GM19238 (cell line): Measurements from ENCODE around the gene SCARB1.

Source experiments
- DNase-seq: peaks from one replicate; pipeline ENCODE4 v3.0.0; 2011; ENCODE audit warnings: low spot score; ENCODE audit not compliant: insufficient read length

The SCARB1 gene

GRCh38 chr12:124776125-124776513, 87.5 kb downstream of the SCARB1 start:
- DNase-seq, result no peak

- DNase-seq, result peak; percentile 61
Measured at GRCh38 chr12:124774462-124775167, 89.0 kb downstream of the SCARB1 start.

- DNase-seq, result peak; percentile 61
Measured at GRCh38 chr12:124774054-124774461, 89.6 kb downstream of the SCARB1 start.

DNA sequence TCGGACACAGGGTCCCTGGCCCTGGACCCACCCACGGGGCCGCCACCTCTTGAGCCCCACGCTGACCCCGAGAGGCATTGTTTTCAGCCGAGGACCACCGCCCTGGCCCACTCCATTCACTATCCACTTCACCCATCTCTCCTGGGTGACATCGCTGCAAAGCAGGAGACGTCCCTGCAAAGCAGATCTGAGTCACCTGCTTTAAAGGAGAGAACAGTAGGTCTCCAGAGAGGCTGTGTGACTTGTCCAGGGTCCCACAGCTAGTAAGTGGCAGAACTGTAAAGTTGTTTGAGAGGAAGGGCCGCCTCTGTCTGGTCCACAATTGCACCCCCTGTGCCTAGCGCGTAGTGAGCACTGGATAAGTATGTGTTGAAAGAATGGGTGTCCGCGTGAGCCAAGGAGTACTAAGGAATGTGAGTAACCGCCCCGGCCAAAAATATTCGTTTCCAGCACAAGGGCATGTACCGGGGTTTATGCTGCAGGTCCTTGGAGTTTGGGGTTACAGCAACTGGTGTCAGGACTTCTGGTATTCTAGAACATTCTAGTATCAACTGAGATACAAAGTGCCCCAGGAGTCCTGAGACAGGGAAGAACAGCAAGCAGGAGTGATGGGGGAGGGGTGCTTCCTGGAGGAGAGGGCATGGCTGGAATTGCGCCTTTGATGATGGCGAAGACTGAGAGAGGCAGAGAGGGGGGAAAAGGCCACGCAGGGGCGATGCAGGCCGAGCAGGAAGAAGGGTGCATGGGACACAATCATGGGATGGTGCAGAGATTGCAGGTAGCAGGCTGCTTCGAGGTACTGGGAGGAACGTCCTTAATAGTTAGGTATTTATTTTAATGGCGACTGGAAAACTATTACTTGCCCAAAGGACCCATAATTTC, 91.1 kb downstream of the SCARB1 start:
- no peak for DNase-seq

GRCh38 chr12:124771462-124772288, 92.0 kb downstream of the SCARB1 start:
- peak; percentile 60 for DNase-seq

GRCh38 chr12:124770728-124771127, 92.9 kb downstream of the SCARB1 start:
- no peak for DNase-seq

GRCh38 chr12:124769881-124770512, 93.7 kb downstream of the SCARB1 start:
- DNase-seq, result no peak

GRCh38 chr12:124769163-124769530, 94.5 kb downstream of the SCARB1 start:
- DNase-seq, result no peak

DNA sequence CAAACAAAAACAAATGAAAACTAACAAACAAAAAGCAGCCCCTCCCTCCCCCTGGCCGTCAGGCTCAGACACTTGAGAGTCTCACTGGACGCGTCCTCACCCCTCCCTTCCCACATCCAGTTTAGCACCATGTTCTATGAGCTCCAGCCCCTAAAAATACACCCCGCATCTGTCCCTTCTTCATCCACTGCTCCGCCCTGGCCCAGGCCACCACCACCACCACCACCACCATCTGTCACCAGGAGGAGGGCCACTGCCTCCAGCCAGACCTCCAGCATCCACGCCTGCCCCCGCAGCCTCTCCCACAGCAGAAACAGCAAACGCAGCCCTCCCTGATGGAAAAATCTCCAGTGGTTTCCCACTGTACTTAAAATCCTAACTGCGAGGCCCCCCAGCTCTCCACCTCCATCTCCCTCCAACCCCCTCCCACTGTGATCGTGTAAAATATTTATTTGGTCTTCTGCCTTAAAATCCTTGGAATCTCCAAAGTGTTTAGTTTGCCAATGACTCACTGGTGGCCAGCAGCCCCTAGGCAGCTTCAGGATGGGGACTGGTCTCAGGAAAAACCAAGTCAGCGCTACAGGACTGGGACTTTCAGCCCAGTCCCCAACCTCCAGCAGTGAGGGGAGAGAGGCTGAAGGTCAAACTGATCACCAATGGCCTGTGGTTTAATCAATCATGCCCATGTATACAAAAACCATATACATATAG, 95.1 kb downstream of the SCARB1 start:
- DNase-seq, result no peak

DNA sequence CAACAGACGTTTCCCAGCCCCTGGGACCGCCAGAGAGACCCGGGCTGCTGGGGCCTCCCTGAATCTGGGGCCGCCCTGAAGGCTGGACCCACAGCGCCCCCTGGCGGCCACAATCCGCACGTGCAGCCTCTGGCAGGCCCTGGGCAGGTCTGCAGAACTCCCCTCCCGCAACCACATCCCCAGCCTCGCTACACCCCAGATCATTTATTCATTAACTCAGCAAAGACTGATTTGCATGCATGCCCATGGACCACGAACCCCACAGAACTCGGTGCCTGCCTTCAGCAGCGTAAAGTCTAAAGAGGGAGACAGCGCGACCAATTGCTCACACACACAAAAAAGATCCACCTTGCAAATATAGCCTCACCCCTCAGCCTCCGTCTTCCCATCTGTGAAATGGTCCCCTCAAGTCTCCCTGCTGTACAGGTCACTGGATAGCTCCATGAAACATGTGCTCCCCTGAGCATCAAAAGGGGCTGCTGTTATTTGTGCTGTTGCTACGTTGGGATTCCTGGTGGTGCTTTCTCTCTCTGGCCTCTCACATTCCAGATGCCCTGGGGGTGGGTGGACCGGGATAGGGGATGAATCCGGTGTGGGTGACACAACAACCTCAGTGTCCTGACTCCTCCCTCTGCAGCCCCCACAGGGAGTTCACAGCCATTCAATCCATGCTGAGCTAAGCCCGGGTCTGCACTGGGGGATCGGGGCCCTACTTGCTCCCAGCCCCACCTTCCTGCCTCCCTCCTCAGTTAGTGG, 96.4 kb downstream of the SCARB1 start:
- DNase-seq, result peak; percentile 87

- DNase-seq, result no peak
Measured at GRCh38 chr12:124766727-124767065, 97.0 kb downstream of the SCARB1 start.

DNA sequence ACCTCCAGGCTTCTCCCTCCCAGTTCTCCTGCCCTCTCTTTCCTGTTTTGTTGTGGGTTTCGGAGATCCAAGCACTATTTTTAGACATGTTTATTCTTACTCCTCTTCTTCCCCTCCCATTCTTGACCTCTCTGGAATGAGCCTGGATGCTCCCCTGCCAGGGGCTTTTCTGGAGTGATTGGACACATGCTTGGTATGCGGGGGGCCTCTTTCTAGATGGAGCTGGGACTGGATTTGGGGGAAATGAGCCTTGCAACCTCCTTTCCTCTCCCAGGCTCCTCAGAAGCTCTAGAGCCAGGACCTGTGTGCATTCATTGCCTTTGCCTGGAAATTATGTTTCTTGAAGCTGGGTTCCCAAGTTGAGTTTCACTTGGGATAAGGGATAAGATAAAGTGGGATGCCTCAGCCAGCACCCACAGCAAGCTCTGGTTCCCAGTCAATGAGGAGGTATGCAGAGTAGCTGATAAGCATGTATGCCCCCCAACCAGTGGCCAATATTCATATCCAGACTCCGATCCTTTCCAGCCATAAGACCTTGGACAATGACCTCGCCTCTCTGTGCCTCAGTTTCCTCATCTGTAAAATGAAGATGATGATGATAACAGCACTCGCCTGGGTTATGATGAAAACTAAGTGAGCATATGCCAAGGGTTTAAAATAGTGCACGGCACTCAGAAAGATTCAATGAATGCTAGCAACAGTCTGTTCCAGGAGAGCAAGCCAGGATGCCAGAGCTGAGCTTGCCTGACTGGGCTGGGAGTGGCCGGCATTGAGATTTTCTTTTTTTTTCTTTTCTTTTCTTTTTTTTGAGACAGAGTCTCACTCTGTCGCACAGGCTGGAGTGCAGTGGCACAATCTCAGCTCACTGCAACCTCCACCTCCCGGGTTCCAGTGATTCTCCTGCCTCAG, 97.8 kb downstream of the SCARB1 start:
- no peak for DNase-seq

DNA sequence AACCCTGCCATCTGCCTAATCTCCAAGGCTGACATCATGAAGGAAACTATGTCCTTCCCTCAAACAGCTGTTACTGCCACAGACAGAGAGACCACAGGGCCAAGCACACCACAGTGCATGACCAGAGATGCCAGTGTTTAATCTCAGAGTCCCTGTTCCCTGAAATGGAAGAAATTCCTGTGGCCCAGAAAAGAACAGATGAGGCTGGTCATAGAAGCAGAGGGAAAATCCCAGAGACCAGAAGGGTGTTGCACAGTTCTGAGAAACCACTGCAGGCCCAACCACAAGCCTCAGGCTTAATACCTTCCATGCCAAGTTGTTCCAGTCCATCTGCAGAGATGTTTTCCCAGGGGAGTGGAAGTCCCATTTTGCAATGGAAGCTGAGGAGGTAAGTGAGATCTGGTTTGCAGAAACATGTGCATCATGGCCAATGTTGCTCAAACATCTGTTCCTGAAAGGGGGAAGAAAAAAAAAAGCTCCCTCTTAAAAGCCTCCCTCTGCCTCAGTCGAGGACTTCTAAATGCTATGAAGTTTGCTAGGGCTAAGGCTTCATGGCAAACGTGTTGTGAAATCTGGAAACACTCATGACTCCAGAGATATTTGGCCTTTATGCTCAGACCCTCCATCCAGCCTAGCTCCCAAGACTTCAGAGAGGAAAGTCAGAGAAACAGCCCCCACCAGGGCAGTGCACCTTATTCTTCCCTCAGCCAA, 98.6 kb downstream of the SCARB1 start:
- DNase-seq, result no peak

- no peak for DNase-seq
Measured at GRCh38 chr12:124764451-124764850, 99.2 kb downstream of the SCARB1 start.

- no peak for DNase-seq
Measured at GRCh38 chr12:124763594-124763979, 100.1 kb downstream of the SCARB1 start.

DNA sequence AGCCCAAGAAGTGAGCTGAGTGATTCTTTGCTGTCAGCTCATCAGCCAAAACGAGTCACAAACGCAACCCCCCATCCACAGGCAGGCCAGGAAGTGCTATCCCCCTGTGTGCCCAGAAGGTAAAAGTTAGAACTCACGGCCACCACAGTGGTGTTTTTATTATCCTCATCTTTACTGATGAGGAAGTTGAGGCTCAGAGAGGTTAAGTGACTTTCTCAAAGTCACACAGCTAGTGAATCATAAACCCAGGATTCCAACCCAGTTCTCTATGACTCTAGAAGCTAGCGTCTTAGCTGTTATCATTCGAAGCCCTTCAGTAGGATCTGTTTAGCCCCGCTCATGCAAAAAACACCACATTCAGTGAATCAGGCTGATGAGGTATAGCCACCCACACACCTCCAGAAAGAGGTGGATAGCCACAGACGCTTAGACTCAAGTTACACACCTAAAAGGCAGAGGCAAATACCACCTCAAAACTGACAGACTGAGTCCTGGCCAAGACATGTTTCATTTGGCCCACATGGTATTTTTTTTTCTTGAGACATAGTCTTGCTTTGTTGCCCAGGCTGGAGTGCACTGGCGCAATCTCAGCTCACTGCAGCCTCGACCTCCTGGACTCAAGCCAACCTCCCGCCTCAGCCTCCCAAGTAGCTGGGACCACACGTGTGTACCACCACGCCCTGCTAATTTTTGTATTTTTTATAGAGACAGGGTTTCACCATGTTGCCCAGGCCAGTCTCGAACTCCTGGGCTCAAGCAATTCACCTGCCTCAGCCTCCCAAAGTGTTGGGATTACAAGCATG, 100.7 kb downstream of the SCARB1 start:
- no peak for DNase-seq

DNA sequence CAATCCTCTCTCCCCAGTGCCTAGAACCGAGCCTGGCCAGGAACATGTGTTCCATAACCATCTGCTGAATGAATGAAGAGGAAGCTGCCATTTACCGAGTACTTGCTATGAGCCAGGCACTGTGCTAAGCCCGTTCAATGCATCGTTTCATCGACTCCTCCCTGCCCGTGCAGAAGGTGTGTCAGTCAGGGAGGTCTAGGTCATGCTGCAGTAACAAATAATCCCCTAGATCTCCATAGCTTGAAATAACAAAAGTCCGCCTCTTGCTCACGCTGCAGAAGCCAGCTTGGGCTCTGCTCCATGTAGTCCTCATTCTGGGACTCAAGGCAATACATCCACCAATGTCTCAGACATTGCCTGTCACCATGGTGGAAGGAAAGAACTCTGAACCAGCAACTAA, 101.3 kb downstream of the SCARB1 start:
- no peak for DNase-seq

DNA sequence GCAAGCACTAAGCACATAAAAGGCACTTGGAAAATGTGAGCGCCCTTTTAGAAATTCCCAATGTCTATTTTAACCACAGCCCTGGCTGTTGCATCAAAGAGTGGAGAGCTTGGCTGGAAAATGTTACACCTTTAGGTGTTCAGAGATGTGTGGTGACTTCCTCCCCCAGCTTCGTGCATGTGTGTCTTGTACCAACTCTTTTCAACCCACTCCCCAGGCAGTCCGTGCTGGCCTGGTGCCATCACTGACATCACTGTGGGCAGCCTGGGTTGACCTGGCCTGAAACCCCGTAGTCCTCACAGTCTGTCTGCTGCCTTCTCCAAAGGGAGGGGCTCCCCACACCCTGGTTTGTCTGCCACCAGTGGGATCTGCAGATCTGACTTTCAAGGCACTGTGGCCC, 101.8 kb downstream of the SCARB1 start:
- no peak for DNase-seq
